ENCODE results near the gene SH3GLB2.

DNA sequence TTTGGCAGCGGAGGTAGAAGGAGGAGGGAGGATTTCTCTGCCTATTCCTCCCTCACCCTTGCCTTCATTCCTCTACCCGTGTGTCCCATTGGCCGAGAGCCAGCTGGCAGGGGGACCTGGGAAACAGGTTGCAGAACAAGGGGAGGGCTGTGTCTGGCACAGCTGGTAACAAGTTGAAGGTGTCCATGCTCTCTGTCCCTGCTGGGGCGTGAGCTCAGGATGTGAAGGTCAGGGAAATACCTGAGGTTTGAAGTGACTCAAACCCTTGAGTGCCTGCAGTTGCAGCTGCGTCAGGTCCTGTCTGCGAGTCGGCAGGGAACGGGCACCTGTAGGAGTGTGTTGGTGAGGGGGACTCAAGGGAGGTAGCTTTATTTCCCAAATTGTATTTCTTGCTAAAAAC is 24.5 kb upstream of the SH3GLB2 start:
- TF ChIP-seq, protein P1, sequence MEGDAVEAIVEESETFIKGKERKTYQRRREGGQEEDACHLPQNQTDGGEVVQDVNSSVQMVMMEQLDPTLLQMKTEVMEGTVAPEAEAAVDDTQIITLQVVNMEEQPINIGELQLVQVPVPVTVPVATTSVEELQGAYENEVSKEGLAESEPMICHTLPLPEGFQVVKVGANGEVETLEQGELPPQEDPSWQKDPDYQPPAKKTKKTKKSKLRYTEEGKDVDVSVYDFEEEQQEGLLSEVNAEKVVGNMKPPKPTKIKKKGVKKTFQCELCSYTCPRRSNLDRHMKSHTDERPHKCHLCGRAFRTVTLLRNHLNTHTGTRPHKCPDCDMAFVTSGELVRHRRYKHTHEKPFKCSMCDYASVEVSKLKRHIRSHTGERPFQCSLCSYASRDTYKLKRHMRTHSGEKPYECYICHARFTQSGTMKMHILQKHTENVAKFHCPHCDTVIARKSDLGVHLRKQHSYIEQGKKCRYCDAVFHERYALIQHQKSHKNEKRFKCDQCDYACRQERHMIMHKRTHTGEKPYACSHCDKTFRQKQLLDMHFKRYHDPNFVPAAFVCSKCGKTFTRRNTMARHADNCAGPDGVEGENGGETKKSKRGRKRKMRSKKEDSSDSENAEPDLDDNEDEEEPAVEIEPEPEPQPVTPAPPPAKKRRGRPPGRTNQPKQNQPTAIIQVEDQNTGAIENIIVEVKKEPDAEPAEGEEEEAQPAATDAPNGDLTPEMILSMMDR (IDR thresholded peaks at IDR 0.05; ENCODE audit: low read depth, low read length, poor library complexity, severe bottlenecking), result no peak
- TF ChIP-seq EZH2phosphoT487 (IDR thresholded peaks at IDR 0.05; ENCODE audit: borderline replicate concordance, low read length), result no peak

Data from DOHH2 (cell line).